ACC112 (cell line): ENCODE data around the gene HLA-DOA.
A peak's percentile ranks its signal among the peaks of the same experiment; 100 is the strongest.

Source experiments
- H2AFZ ChIP-seq: fragments of 200-600 bp; sonication (generic); one replicate; pipeline ENCODE4 v1.6.0; 2017; ENCODE audit warnings: antibody characterized with exemption, low read length; ENCODE audit not compliant: unreplicated experiment
- H3K27ac ChIP-seq: fragments of 200-600 bp; sonication (generic); 2 replicates; pipeline ENCODE4 v1.5.1; 2014; ENCODE audit warnings: low read depth, mild to moderate bottlenecking, antibody characterized with exemption, low read length, moderate library complexity
- H3K27me3 ChIP-seq: fragments of 200-600 bp; sonication (generic); 2 replicates; pipeline ENCODE4 v1.6.1; 2014; ENCODE audit warnings: mild to moderate bottlenecking, antibody characterized with exemption, low read length, moderate library complexity, mixed read lengths; ENCODE audit not compliant: insufficient read depth
- H3K36me3 ChIP-seq: fragments of 200-600 bp; sonication (generic); 2 replicates; pipeline ENCODE4 v1.6.1; 2016; ENCODE audit warnings: mild to moderate bottlenecking, antibody characterized with exemption, low read length, moderate library complexity, mixed read lengths; ENCODE audit not compliant: insufficient read depth
- H3K4me1 ChIP-seq: fragments of 200-600 bp; sonication (generic); one replicate; pipeline ENCODE4 v1.6.1; 2016; ENCODE audit warnings: low read length, mixed read lengths; ENCODE audit not compliant: insufficient read depth, unreplicated experiment, control insufficient read depth
- H3K4me3 ChIP-seq: fragments of 200-600 bp; sonication (generic); 2 replicates; pipeline ENCODE4 v1.5.1; 2014; ENCODE audit warnings: mild to moderate bottlenecking, low read depth, low read length
- H3K79me2 ChIP-seq: fragments of 200-600 bp; sonication (generic); one replicate; pipeline ENCODE4 v1.6.0; 2016; ENCODE audit warnings: low read length; ENCODE audit not compliant: control insufficient read depth, unreplicated experiment, insufficient read depth

Gene HLA-DOA

GRCh38 chr6:32971242-32971580 lies 38.2 kb downstream of the HLA-DOA start:
- Histone ChIP-seq H3K27me3 (no peaks in the 10 kb centered on the region), H3K36me3 (peaks cover 41% of the 10 kb centered on the region), H3K79me2 (peaks cover 79% of the 10 kb centered on the region), H2AFZ (no peak overlapping the region), H3K27ac (peak overlapping the region; percentile 99), H3K4me1 (peaks cover 22% of the 10 kb centered on the region), H3K4me3 (peak overlapping the region; percentile 87)

- Histone ChIP-seq H3K27ac (peak overlapping the region; percentile 99), H3K79me2 (peaks cover 79% of the 10 kb centered on the region), H3K4me3 (peak overlapping the region; percentile 87), H3K4me1 (peaks cover 22% of the 10 kb centered on the region), H3K27me3 (no peaks in the 10 kb centered on the region), H3K36me3 (peaks cover 36% of the 10 kb centered on the region), H2AFZ (no peak overlapping the region)
Measured at GRCh38 chr6:32970413-32971241, 38.8 kb downstream of the HLA-DOA start.

- H3K4me1 ChIP-seq, result peaks cover 24% of the 10 kb centered on the region
- peak overlapping the region; percentile 99 for H3K27ac ChIP-seq
- H3K36me3 ChIP-seq, result peaks cover 29% of the 10 kb centered on the region
- H3K79me2 ChIP-seq, result peaks cover 74% of the 10 kb centered on the region
- no peaks in the 10 kb centered on the region for H3K27me3 ChIP-seq
- peak overlapping the region; percentile 87 for H3K4me3 ChIP-seq
- H2AFZ ChIP-seq, result no peak overlapping the region
Measured at GRCh38 chr6:32969685-32970412, 39.5 kb downstream of the HLA-DOA start.

GRCh38 chr6:32968867-32969684 lies 40.3 kb downstream of the HLA-DOA start:
- peaks cover 71% of the 10 kb centered on the region for H3K79me2 ChIP-seq
- no peaks in the 10 kb centered on the region for H3K27me3 ChIP-seq
- H3K4me3 ChIP-seq, result peak overlapping the region; percentile 87
- peaks cover 24% of the 10 kb centered on the region for H3K4me1 ChIP-seq
- peaks cover 21% of the 10 kb centered on the region for H3K36me3 ChIP-seq
- H2AFZ ChIP-seq, result no peak overlapping the region
- H3K27ac ChIP-seq, result peak overlapping the region; percentile 99

GRCh38 chr6:32968093-32968866 lies 41.1 kb downstream of the HLA-DOA start, which contains the start of gene BRD2:
Gene BRD2, plus strand, starts transcription at chr6:32968594. Its CDS starts 4,305 bp downstream, at chr6:32972899.
- H3K79me2 ChIP-seq, result peaks cover 66% of the 10 kb centered on the region
- peaks cover 13% of the 10 kb centered on the region for H3K36me3 ChIP-seq
- H3K4me1 ChIP-seq, result peaks cover 24% of the 10 kb centered on the region
- peak within 1 kb of the TSS; percentile 99 for H3K27ac ChIP-seq
- H3K4me3 ChIP-seq, result peak within 1 kb of the TSS; percentile 87
- H3K27me3 ChIP-seq, result no peaks in the 10 kb centered on the region
- H2AFZ ChIP-seq, result peak within 1 kb of the TSS; percentile 61

GRCh38 chr6:32967151-32968091 lies 42.0 kb downstream of the HLA-DOA start:
- no peaks in the 10 kb centered on the region for H3K27me3 ChIP-seq
- H3K79me2 ChIP-seq, result peaks cover 58% of the 10 kb centered on the region
- H3K4me3 ChIP-seq, result peak overlapping the region; percentile 87
- peaks cover 5% of the 10 kb centered on the region; the same call in 1 of the 2 replicates for H3K36me3 ChIP-seq
- H3K4me1 ChIP-seq, result peaks cover 29% of the 10 kb centered on the region
- H2AFZ ChIP-seq, result peak overlapping the region; percentile 61
- peak overlapping the region; percentile 99 for H3K27ac ChIP-seq

GRCh38 chr6:32964776-32965175 lies 44.6 kb downstream of the HLA-DOA start:
- peaks cover 53% of the 10 kb centered on the region for H3K79me2 ChIP-seq
- H3K4me3 ChIP-seq, result no peak overlapping the region
- no peaks in the 10 kb centered on the region; the same call in 1 of the 2 replicates for H3K36me3 ChIP-seq
- no peaks in the 10 kb centered on the region for H3K27me3 ChIP-seq
- no peak overlapping the region for H2AFZ ChIP-seq
- no peak overlapping the region for H3K27ac ChIP-seq
- H3K4me1 ChIP-seq, result peaks cover 35% of the 10 kb centered on the region

GRCh38 chr6:32963866-32964265 lies 45.5 kb downstream of the HLA-DOA start:
- peaks cover 35% of the 10 kb centered on the region for H3K4me1 ChIP-seq
- H3K79me2 ChIP-seq, result peaks cover 46% of the 10 kb centered on the region
- H2AFZ ChIP-seq, result no peak overlapping the region
- no peaks in the 10 kb centered on the region; the same call in 1 of the 2 replicates for H3K36me3 ChIP-seq
- H3K27me3 ChIP-seq, result no peaks in the 10 kb centered on the region
- no peak overlapping the region for H3K4me3 ChIP-seq
- no peak overlapping the region for H3K27ac ChIP-seq

- Histone ChIP-seq H2AFZ (no peak overlapping the region), H3K27me3 (no peaks in the 10 kb centered on the region), H3K4me3 (no peak overlapping the region), H3K27ac (no peak overlapping the region), H3K36me3 (no peaks in the 10 kb centered on the region; the same call in 1 of the 2 replicates), H3K79me2 (peaks cover 36% of the 10 kb centered on the region), H3K4me1 (peaks cover 34% of the 10 kb centered on the region)
Measured at GRCh38 chr6:32962213-32962826, 47.1 kb downstream of the HLA-DOA start.
